ENCODE results near the gene BAIAP2. TPM values are rescaled to one million over a fixed set of nuclear protein-coding genes. Genes with fewer than 3 reads are reported as not detected.

BAIAP2 gene
- total RNA-seq, 2 experiments from 2014 or later = 4.6 to 5.0 TPM

DNA sequence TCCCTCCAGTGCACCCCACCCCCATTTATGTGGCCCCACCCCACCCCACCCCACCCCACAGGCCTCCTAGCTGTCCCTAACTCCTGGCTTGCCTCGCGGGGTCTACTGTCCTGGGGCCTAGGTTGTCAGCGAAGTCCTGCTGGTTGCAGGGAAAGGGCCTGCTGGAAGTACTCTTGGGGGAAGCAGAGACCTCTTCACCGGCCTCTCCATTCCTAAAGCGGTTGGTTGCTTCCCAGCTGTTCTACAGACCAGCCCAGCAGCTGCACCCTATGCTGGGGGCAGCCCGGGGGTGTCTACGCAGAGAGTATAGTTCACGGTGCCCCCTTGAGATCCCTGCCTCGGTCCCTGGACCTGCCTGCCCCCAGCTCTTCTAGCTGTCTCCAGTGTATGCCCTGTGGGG, 56.2 kb downstream of the BAIAP2 start:
- Mint-ChIP-seq H3K4me3 (no peak overlapping the region), H3K4me1 (peaks cover 26% of the 10 kb centered on the region), H3K27ac (no peak overlapping the region), H3K27me3 (no peaks in the 10 kb centered on the region), H3K36me3 (ENCODE audit: low read depth) (no peaks in the 10 kb centered on the region), H3K9me3 (ENCODE audit: low read depth) (no peaks in the 10 kb centered on the region)
- ChIA-PET POLR2A (no interaction called here), CTCF (interaction anchor here (1.6 kb wide), 1 partner anchor 67 kb away, joined by 7 read pairs; no protein-coding TSS in a partner anchor)
- ATAC-seq (no peak), DNase-seq (no peak)
- intact Hi-C loops (cut with DNase I, micrococcal nuclease) = loop anchor here in 1 of 2 experiments (10.0 kb wide), 1 partner anchor 826 kb away; the partner anchor contains the start of gene RNF213

DNA sequence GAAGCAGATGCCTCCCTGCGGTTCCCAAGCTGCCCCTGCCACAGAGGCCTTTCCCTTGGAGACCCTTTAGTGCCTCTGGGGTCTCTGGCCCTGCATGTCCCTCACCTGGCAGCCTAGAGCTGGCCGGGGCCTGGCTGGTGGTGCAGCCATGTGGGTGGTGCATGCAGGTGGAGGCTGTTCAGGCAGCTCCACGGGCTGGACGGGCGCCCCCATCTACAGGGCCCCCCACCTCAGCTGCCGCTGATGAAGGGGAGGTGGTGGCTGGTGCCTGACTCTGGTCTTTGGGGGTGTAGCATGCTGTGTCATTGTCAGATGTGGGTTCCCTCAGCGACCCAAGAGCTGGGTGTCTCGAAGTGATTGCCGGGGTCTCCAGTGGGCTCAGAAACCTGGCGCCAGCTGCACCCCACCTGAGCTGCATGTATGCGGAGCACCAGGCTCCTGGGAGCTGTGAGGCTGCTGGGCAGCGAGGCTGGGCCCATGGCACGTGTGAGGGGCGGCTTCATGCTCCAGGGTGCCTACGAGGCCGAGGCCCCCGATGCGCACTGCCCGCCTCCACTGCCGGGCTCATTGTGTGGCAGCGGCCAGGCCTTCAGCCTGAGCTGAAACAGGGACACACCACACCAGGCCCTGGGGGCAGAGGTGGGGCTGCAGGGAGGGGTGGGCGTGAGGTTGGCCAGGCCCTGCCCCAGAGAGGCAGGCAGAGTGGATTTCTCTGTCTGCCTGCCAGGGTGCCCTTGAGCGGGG, 57.0 kb downstream of the BAIAP2 start:
- Mint-ChIP-seq H3K36me3 (ENCODE audit: low read depth) (no peaks in the 10 kb centered on the region), H3K4me3 (no peak overlapping the region), H3K27me3 (no peaks in the 10 kb centered on the region), H3K4me1 (peaks cover 34% of the 10 kb centered on the region), H3K9me3 (ENCODE audit: low read depth) (no peaks in the 10 kb centered on the region), H3K27ac (no peak overlapping the region)
- DNase-seq (no peak), ATAC-seq (no peak)
- intact Hi-C loops (cut with DNase I, micrococcal nuclease) = loop anchor here in 1 of 2 experiments (10.0 kb wide), 1 partner anchor 827 kb away; the partner anchor contains the start of gene RNF213
- ChIA-PET POLR2A (no interaction called here), CTCF (interaction anchor here (1.6 kb wide), 1 partner anchor 68 kb away, joined by 7 read pairs; no protein-coding TSS in a partner anchor)

DNA sequence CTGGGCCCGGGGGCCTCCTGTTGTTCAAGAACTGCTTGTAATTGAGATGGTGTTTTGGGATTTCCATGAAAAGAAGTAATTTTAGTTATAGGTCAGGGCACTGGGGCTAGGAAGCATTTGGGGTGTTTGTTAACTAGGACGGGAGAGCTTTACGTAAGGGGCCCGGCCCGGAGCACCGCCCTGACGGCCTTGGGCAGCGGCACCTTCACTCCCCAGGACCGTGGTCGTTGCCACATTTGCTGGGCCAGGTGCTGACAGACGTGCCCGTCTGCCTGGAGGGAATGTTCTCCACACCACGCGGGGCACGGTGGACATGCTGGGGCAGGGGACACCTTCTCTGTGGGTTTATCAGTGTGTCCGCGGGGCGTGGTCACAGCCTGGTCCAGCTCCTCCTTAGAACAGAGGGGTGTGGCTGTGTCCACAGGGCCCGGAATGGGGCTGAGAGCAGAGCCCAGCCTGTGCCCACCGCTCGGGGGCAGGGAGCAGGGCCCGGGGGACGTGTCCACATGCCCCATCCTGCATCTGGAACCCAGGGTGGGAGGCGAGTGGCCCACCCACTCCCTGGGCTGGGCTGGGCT, 57.7 kb downstream of the BAIAP2 start:
- Mint-ChIP-seq H3K4me1 (peaks cover 39% of the 10 kb centered on the region), H3K9me3 (ENCODE audit: low read depth) (no peaks in the 10 kb centered on the region), H3K27ac (no peak overlapping the region), H3K4me3 (no peak overlapping the region), H3K27me3 (no peaks in the 10 kb centered on the region), H3K36me3 (ENCODE audit: low read depth) (no peaks in the 10 kb centered on the region)
- intact Hi-C loops (cut with DNase I, micrococcal nuclease) = loop anchor here in 1 of 2 experiments (10.0 kb wide), 1 partner anchor 828 kb away; the partner anchor contains the start of gene RNF213
- CTCF ChIA-PET = interaction anchor here (1.6 kb wide), 1 partner anchor 69 kb away, joined by 7 read pairs; no protein-coding TSS in a partner anchor
- DNase-seq = no peak
- no peak for ATAC-seq
- POLR2A ChIA-PET = no interaction called here

DNA sequence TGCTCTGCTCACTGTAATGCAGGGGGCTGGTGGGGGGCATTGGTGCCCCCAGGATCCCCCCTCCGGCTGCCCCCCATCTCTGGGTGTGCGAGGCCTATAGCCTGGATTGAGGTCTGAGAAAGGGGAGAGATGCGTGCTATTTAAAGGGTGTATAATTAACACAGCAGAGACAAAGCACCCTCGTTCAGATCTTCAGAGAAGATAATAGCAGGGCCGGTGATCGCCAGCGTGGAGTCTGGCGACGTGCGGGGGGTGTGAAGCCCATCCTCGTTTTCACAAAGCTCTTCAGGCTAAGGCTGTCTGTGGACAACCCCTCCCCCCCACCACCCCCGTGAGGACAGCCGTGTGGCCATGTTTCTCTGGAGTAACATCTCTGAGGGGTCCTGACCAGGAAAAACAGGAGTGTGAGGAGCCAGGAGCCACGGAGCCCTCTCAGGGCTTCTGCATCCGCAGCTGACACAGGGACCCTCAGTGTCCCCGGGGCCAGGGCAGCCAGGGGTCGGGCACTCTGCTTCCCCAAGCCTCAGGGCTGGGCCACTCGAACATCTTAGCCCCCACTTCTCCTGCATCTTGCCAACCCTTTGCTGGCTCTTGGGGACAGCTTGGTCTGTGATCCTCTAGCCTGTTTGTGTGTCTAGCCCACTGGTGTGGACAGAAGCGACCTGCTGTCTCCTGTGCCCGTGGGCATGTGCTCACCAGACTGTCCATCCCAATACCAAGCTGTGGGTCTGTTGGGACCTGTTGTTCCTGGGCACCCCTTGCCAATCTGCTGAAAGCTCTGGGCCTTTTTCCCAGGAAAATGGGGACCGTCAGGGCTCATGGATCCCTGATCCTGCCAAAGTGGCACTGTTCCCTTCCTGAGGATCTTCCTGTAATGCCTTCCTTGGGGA, 58.9 kb downstream of the BAIAP2 start:
- CTCF ChIA-PET = interaction anchor here (0.8 kb wide), 1 partner anchor 88 kb away, joined by 3 read pairs; no protein-coding TSS in a partner anchor
- ATAC-seq (no peak), DNase-seq (no peak)
- Mint-ChIP-seq H3K4me3 (no peak overlapping the region), H3K36me3 (ENCODE audit: low read depth) (no peaks in the 10 kb centered on the region), H3K9me3 (ENCODE audit: low read depth) (no peaks in the 10 kb centered on the region), H3K4me1 (peaks cover 43% of the 10 kb centered on the region), H3K27me3 (no peaks in the 10 kb centered on the region), H3K27ac (peak overlapping the region; percentile 1)
- intact Hi-C loops (cut with DNase I, micrococcal nuclease) = loop anchor here in 1 of 2 experiments (2.0 to 10.0 kb wide), 2 partner anchors 145 to 829 kb away; partner anchors contain the start of genes NDUFAF8, RNF213 and TEPSIN
- POLR2A ChIA-PET = interaction anchor here (0.7 kb wide), 1 partner anchor 129 kb away, joined by 3 read pairs; no protein-coding TSS in a partner anchor

DNA sequence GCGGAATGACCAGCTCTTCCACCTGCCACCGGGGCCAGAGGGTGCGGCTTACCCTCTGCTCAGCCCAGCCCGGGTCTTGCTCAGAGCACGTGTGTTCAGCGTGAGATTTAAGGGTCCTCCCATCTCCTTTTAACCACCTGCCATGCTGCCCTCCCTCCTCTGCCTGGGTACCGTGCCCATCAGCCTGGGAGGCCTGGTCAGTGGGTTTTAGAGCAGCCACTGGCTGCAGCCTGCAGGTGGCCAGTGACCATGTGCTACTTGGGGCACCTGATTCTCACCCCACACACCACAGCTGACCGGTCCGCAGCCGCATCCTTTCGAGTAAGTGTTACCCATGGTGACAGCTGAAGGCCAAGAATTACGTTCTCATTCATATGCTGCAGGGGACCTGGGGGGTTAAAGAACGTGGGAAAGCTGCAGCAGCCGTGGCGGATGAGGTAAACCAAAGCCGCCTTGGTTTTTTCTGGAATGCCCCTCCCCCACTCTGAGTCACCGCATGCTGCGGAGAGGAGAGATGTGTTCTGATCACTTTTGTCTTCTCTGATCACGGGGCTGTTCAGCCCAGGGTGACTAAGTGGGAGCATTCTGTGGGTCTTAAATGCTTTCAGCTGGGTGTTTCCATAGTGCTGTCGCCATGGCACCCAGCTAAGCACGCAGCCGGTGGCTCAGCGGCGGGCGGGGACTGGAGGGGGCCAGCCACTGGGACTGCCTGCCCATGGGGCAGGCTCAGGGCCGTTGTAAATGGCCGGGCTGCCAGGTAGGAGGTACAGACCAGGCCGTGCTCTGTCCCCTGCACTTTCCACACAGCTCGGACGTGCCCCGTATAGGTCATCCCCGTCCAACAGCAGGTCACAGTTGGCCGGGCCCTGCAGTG, 59.8 kb downstream of the BAIAP2 start:
- POLR2A ChIA-PET = interaction anchor here (0.7 kb wide), 1 partner anchor 128 kb away, joined by 3 read pairs; no protein-coding TSS in a partner anchor
- peak overlapping the region; percentile 26 for H3K4me3 Mint-ChIP-seq

DNA sequence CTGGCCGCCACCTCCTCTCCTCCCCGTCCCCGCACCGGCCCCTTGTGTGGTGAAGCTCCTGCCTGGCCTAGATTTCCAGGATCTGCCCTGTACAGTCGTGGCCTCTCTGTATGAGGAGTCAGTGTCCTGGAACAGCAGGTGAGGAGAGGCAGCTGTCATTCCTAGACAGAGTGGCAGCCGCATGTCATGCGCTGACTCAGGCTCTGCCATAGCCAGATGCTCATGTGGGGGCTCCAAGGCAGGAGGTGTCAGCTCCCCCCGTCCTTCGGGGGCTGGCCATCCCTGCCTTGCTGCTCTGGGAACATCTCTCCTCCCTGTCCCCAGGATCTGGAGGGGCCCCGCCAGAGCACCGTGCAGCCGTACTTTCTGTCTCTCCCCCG, 60.4 kb downstream of the BAIAP2 start:
- intact Hi-C loops (cut with DNase I, micrococcal nuclease) = loop anchor here in 1 of 2 experiments (1.0 to 10.0 kb wide), 5 partner anchors 60 to 831 kb away; partner anchors contain the start of genes BAIAP2, NDUFAF8, RNF213 and TEPSIN
- Mint-ChIP-seq H3K27ac (peak overlapping the region; percentile 60), H3K4me1 (peaks cover 43% of the 10 kb centered on the region), H3K4me3 (peak overlapping the region; percentile 11), H3K36me3 (ENCODE audit: low read depth) (no peaks in the 10 kb centered on the region), H3K27me3 (no peaks in the 10 kb centered on the region), H3K9me3 (ENCODE audit: low read depth) (no peaks in the 10 kb centered on the region)
- POLR2A ChIA-PET = no interaction called here
- DNase-seq = peak; percentile 66
- CTCF ChIA-PET = interaction anchor here (0.7 to 0.9 kb wide), 3 partner anchors 53 to 144 kb away, joined by 3 to 5 read pairs (median 3); partner anchors contain the start of genes NDUFAF8 and TEPSIN
- peak; percentile 60 for ATAC-seq

More for the DNA sequence above, 59.8 kb downstream of the BAIAP2 start:
- Mint-ChIP-seq H3K36me3 (ENCODE audit: low read depth) (no peaks in the 10 kb centered on the region), H3K9me3 (ENCODE audit: low read depth) (no peaks in the 10 kb centered on the region), H3K27ac (peak overlapping the region; percentile 60), H3K4me1 (peaks cover 43% of the 10 kb centered on the region), H3K27me3 (no peaks in the 10 kb centered on the region)
- DNase-seq = peak; percentile 95
- CTCF ChIA-PET = interaction anchor here (0.7 to 0.9 kb wide), 4 partner anchors 54 to 390 kb away, joined by 3 to 5 read pairs (median 3); partner anchors contain the start of genes NDUFAF8 and TEPSIN
- peak; percentile 95 for ATAC-seq
- intact Hi-C loops (cut with DNase I, micrococcal nuclease) = loop anchor here in 1 of 2 experiments (1.0 to 10.0 kb wide), 5 partner anchors 59 to 830 kb away; partner anchors contain the start of genes BAIAP2, NDUFAF8, RNF213 and TEPSIN

DNA sequence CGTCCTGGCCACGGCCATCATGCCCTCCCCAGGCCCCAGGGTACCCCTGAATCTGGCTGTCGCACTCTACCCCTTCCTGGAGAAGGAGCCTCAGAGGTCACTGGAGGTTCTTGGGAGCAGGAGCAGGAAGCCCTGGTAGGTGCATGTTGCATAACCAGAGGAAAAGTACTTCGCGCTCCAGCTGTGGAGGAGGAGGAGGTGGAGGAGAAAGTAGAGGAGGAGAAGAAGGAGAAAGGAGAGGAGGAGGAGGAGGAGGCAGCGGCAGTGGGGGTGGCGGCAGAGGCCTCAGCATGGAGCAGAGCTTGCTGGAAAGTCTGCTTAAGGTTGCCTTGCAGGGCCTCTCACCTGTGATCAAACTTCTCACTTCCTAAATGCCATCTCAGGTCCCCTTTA, 61.8 kb downstream of the BAIAP2 start:
- Mint-ChIP-seq H3K9me3 (ENCODE audit: low read depth) (no peaks in the 10 kb centered on the region), H3K27ac (no peak overlapping the region), H3K4me3 (no peak overlapping the region), H3K4me1 (peaks cover 41% of the 10 kb centered on the region), H3K27me3 (no peaks in the 10 kb centered on the region), H3K36me3 (ENCODE audit: low read depth) (no peaks in the 10 kb centered on the region)
- DNase-seq (no peak), ATAC-seq (no peak)
- CTCF ChIA-PET = interaction anchor here (0.6 kb wide), 1 partner anchor 159 kb away, joined by 5 read pairs; no protein-coding TSS in a partner anchor
- POLR2A ChIA-PET = no interaction called here
- intact Hi-C loops (cut with DNase I, micrococcal nuclease) = loop anchor here in 1 of 2 experiments (10.0 kb wide), 1 partner anchor 832 kb away; the partner anchor contains the start of gene RNF213

DNA sequence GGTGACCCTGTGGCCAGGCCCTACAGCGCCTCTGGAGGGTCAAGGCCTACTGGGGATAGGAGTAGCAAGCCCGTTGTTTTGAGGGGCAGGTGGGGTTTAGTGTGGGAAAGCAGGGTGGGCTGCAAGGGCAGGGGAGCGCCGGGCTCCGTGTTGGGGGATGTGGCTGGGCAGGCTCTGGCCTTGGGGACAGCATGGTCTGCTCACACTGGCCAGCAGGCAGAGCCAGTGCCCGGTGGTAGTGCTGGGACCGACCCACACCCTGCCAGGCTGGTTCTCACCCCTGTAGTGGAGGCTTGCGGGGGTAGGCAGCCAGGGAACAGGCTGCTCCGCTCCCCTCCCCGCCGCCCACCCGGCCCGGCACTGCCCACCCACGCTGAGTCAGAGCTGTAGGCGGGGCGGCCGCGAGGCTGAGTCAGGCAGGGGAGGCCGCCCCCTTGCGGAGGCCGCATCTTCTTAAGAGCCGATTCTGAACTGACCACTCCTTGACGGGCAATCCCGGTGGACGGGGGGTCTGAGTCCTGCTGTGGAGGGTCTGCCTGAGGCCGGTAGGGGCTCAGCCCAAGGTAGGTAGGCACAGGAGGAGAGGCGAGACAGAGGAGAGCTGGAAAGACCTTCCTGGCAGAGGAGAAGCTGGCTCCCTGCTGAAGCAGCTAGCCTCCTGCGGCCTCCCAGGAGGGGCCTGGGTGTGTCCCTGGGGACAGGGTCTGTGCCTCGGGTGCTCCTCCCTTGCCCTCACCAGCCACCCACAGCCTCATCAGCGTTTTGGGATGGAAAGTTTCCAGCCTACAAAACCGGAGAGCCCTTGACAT, 62.4 kb downstream of the BAIAP2 start:
- ChIA-PET CTCF (interaction anchor here (0.6 to 1.1 kb wide), 4 partner anchors 12 to 160 kb away, joined by 3 to 5 read pairs (median 4); no protein-coding TSS in a partner anchor), POLR2A (no interaction called here)
- H3K36me3 Mint-ChIP-seq (ENCODE audit: low read depth) = no peaks in the 10 kb centered on the region
- no peak overlapping the region for H3K4me3 Mint-ChIP-seq
- H3K27me3 Mint-ChIP-seq = no peaks in the 10 kb centered on the region
- no peaks in the 10 kb centered on the region for H3K9me3 Mint-ChIP-seq (ENCODE audit: low read depth)
- intact Hi-C loops (cut with DNase I, micrococcal nuclease) = loop anchor here in 1 of 2 experiments (10.0 kb wide), 1 partner anchor 833 kb away; the partner anchor contains the start of gene RNF213
- ATAC-seq (no peak), DNase-seq (peak; percentile 76)
- no peak overlapping the region for H3K27ac Mint-ChIP-seq
- peaks cover 41% of the 10 kb centered on the region for H3K4me1 Mint-ChIP-seq

DNA sequence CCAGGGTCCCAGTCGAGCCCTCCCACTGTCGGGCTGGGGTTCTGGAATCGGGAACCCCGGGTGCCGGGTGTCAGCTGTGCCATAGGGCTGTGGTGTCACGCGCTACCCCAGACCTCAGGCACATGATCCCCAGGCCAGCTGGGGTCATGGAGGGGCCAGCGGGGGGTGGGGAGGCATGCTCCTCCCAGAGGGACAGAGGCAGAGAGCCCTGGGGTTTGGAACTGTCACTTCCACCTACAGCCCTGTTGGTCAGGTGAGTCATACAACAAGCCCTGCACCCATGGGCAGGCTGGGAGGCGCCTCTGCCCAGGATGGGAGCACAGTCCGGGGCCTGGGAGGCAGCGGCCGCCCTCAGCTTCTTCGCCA, 63.0 kb downstream of the BAIAP2 start:
- Mint-ChIP-seq H3K36me3 (ENCODE audit: low read depth) (no peaks in the 10 kb centered on the region), H3K27me3 (no peaks in the 10 kb centered on the region), H3K4me3 (no peak overlapping the region), H3K4me1 (peaks cover 41% of the 10 kb centered on the region), H3K27ac (no peak overlapping the region), H3K9me3 (ENCODE audit: low read depth) (no peaks in the 10 kb centered on the region)
- POLR2A ChIA-PET = no interaction called here
- ATAC-seq = no peak
- intact Hi-C loops (cut with DNase I, micrococcal nuclease) = loop anchor here in 1 of 2 experiments (10.0 kb wide), 1 partner anchor 833 kb away; the partner anchor contains the start of gene RNF213
- CTCF ChIA-PET = interaction anchor here (0.6 to 1.1 kb wide), 3 partner anchors 13 to 83 kb away, joined by 3 to 5 read pairs (median 4); no protein-coding TSS in a partner anchor
- DNase-seq = peak; percentile 47
